Stimulated activated CD8-positive, alpha-beta memory T cell treated with anti-CD3 and anti-CD28 coated beads, Interleukin-2, amount 100 ng/mL, for 48 hours (primary cell): ENCODE results near the gene PRKAR2A.
A peak's percentile ranks its signal among the peaks of the same experiment; 100 is the strongest.
"Not testable (repeated sequence)": the region's sequence is repeated elsewhere in the genome, so short reads cannot be mapped to it uniquely, and the experiment has no call there.

Experiments used
- DNase-seq, 2 donors: peaks; one replicate each; pipeline ENCODE4 v3.0.0-alpha.2; 2020; ENCODE audit warnings: low read depth in 2 of 2

Gene PRKAR2A

DNA sequence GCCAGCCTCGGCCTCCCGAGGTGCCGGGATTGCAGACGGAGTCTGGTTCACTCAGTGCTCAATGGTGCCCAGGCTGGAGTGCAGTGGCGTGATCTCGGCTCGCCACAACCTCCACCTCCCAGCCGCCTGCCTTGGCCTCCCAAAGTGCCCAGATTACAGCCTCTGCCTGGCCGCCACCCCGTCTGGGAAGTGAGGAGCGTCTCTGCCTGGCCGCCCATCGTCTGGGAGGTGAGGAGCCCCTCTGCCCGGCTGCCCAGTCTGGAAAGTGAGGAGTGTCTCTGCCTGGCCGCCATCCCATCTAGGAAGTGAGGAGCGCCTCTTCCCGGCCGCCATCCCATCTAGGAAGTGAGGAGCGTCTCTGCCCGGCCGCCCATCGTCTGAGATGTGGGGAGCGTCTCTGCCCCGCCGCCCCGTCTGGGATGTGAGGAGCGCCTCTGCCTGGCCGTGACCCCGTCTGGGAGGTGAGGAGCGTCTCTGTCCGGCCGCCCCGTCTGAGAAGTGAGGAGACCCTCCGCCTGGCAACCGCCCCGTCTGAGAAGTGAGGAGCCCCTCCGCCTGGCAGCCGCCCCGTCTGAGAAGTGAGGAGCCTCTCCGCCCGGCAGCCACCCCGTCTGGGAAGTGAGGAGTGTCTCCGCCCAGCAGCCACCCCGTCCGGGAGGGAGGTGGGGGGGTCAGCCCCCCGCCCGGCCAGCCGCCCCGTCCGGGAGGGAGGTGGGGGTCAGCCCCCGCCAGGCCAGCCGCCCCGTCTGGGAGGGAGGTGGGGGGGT, 113.7 kb downstream of the PRKAR2A start:
- DNase-seq, result not testable (repeated sequence)

DNA sequence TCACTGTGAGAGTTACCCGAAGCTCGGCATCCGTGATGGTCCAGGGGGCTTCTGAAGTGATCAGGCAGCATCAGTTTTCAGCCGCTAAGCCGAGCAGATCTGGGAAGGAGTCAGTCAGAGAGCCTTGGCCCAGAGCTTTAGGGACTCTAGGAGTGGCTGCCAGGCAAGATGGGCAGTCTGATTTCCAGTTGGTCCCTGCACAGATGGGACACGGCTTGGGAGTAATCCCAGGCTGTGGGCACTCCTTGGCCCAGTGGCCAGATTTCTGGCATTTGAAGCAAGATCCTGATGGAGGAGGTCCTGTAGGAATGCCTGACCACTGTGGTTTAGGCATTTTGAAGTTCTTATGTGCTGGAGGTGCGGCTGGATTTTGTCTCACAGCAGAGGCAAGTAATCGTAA, 120.2 kb downstream of the PRKAR2A start:
- no peak for DNase-seq

DNA sequence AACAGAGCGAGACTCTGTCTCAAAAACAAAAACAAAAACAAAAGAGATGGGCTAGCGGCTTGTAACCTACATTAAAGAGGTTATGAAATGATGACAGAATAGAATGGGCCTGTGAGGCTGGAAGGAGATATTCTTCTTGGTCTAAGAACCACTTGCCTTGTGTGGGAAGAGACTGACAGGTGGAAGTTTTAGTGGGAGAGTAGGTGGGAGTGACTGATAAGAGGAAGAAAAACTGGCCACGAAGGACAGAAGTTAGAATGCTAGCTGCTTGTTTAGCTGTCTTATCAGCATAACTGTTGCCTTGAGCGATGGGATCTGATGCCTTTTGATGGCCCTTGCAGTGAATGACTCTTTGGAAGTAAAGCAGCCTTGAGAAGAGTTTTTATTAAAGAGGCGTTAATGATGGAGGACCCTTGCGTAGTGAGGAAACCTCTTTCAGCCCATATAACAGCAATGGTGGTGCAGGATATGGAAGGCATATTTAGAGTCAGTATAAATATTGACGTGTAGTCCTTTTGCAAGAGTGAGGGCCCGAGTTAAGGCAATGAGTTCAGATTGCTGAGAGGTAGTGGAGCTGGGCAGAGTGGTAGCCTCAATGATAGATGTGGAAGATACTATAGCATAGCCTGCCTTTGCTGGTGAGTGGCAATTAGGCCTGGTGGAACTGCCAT, 122.4 kb downstream of the PRKAR2A start:
- DNase-seq, result not testable (repeated sequence)

DNA sequence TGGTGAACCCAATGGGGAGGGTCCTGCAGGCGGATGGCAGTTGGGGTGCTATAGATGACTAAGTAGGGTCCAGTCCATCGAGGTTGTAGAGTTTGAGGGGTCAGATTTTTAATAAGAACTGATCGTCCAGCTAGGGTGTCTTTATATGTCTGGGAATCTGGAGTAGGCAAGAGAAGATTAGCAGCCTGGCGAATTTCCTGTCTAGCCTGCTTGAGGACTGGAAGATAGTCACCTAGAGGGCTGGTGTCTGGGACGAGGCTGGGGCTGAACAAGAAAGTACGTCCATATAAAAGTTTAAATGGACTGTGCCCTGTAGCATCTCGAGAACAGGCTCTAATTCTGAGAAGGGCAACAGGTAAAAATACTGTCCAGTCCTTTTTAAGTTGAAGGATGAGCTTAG, 123.9 kb downstream of the PRKAR2A start:
- no peak for DNase-seq

DNA sequence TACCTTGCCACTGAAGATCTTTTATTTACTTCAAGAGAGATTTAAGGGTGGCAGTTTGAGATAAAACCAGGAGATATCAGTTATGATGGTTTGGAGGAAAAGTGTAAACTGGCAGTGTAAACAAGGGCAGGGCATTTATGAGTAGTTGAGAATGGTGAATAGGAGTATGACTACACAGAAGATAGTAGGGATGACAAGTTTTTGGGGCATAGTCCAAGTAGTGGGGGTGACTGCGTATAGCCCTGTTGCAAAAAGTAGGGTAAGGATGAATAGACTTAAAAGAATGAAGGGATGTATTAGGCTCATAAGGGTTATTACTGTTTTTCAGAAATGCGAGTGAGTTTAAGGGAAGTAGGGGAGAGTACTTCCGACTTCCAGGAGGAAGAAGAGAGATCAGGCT, 124.4 kb downstream of the PRKAR2A start:
- DNase-seq, result not testable (repeated sequence)

DNA sequence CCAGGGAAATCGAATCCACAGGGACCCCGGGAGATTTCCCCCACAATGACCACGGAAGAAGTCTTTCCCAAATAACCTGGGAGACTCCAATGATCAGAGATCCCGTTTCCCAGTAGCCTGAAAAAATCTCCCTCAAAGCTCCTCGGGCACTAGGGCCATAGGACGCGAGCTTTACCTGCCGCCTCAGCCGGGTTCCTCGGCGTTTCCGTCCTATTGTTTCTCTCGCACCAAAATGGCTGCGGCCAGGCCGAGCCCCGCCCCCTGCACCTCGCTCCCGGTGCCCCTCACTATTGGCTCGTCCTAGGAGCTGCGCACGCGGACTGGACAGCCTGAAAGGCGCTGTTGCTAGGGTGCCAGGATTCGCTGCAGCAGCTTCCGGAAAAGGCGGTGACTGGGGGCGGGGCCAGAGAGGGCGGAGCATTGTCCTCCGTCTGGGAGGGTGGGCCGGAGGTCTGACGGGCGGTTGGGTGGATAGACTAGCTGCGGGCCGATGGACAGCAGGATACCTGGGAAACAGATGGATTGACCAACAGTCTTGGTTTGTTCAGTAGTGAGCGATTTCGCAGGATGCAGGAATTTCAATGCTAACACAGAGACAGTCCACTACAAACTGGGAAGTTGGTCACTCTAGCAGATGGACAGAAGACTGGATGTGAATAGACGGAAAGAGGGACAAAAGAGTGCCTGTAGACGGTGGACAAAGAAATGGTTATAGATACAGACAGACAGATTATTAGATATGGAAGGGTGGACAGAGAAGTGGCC, 130.5 kb downstream of the PRKAR2A start, which contains the start of gene IP6K2:
Gene IP6K2, minus strand, starts transcription at position 240 of the 765 bp plus-strand sequence. CDS start 21,930 bp downstream, outside the sequence.
- peak; percentile 99 to 100 for DNase-seq

DNA sequence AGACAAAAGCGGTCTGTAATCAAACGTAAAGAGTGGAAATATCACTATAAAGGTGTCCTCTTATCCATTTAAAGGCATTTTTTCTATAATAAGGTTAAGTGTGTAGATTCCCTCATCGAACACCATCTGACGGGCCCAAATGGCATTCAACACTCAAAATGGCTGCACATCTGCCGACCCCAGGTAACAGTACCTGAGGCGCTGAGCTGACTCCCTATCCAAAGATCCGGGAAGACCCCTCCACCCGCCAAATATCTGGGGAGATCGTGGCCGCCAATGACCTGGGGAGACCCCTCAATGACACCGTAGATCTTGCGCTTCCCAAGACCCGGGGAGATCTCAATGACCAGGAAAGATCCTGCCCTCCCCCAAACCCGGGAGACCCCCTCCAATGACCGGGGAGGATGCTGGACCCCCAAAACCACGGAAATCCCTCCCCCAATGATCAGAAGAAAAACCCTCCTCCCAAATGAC, 131.1 kb downstream of the PRKAR2A start:
- no peak for DNase-seq

DNA sequence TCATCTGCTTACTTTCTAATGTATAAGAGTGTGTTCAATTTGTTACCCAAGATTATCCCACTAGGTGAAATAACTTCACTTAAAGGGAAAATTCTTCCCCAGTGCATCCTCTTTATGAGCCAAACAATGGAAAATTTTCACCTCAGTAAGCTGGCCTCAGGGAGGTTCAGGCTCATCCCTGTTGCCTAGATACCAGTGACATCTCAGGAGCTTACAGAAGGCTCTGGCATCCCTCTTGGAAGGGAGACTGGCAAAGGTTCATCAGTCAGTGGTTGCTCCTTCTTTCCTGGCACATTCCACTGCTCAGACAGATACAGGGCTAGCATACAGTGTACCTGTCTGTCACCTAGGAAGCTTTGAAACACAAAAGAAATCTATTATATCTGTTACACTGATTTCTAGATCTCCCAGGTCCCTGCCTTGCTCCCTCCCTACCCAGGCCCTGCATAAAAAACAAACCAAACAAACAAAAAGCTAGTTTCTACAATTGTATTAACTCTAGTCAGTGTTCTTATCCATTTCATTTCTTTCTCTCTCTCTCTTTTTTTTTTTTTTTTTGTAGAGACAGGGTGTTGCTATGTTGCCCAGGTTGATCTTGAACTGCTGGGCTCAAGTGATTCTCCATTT, 132.4 kb downstream of the PRKAR2A start:
- no peak for DNase-seq

DNA sequence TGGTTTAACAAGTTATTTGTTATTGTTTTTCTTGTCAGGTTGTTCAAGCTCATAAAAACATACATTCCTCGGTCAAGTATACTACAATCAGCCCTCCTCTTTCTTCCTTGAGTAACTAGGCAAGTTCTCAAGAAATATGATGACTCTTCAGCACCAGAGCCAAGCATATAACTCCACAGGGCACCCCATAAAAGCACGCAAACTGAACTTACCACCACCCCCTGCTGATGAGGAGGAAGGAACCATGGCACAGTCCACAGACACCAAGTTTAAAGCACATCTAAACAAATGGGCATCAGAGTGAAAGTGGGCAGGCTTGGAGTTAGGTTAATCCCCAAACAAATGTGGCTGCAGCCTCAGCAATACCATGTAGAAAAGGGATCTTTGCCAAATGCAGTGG, 135.9 kb downstream of the PRKAR2A start:
- DNase-seq, result no peak

DNA sequence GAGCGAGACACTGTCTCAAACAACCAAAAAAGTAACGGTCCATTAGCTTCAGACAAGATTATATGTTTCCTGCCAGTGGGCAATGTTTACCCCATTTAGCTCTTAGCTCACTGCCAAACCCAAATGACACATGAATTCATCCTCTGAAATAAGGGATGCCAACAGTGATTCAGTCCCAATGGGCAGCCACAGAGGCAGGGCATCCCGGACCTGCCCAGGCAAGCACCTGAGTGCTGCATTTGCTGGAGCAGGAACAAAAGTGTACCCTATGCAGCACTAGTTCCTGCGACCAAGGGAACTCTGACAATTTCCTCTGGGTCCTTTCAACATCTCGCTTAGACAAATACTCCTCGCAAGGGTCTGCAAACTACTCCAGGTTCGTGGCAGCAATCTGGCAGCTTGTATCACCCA, 138.6 kb downstream of the PRKAR2A start:
- no peak for DNase-seq

DNA sequence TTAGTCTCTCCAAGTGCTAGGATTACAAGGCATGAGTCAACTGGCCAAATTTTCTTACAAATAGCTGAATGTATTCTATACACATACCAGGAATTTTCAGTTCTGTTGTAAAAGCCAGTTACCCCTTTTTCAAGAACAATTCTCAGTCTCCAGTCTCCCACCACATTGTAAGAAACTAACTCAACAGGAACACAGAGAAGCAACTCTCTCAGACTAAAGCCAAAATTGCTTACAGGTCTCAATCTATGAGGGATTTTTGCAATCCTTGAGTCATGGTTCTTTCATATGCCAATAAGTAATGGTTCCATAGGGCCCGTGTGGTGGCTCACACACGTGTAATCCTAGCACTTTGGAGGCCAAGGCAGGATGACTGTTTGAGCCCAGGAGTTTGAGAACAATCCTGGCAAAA, 139.2 kb downstream of the PRKAR2A start:
- DNase-seq, result no peak

DNA sequence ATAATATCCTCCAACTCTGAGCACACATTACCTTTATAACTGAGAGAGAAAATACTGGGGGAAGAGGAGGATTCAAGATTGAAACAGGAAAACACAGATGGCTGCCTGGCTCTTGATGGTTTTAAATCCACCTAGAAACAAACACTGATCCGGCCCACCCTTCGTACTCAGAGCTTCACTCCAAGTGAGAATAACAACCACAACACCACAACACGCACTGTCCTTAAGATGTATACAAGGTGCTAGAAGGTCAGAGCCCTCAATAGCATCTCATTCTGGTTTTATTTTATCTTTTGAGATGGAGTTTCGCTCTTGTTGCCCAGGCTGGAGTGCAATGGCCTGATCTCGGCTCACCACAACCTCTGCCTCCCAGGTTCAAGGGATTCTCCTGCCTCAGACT, 140.5 kb downstream of the PRKAR2A start:
- DNase-seq, result no peak

DNA sequence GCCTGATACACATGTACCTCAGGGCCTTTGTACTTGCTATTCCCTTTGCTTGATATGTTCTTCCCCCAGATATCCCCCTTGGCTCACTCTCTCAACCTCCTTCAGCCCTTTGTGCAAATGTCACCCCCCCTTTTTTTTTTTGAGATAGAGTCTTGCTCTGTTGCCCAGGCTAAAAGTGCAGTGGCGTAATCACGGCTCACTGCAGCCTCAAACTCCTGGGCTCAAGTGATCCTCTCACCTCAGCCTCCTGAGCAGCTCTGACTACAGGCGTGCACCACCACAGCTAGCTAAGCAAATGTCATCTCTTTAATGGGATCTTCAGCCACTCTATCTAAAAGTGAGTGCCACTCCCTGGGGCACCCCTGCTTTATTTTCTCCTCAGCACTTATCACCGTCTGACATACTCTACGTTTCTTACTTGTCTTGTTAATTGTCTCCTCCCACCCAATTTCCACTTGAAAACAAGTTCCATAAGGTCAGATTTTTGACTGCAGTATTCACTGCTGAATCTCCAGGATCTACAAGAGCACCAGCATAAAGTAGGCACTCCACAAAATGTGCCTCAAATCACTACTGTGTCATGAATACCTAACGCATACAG, 145.3 kb downstream of the PRKAR2A start:
- DNase-seq, result no peak

DNA sequence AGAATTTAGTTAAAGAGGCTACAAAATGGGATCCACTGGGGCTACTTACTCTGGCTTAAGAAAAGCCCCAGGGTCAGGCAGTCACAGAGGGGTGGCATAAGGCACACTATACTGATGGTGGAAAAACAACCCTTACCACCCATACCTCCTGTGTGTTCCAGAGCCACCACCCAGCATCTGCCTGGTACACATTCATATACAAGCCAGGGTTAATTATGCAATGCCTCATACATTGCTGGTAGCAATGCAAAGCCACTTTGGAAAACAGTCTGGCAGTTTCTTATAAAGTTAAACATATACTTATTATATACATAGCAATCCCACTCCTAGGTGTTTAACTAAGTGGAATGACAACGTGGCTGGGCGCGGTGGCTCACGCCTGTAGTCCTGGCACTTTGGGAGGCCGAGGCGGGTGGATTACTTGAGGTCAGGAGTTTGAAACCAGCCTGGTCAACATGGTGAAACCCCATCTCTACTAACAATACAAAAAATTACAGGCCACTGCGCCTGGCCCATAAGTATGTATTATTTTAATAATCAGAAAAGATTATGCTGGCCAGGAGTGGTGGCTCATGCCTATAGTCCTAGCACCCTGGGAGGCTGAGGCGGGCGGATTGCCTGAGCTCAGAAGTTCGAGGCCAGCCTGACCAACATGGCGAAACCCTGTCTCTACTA, 146.8 kb downstream of the PRKAR2A start:
- DNase-seq, result no peak

DNA sequence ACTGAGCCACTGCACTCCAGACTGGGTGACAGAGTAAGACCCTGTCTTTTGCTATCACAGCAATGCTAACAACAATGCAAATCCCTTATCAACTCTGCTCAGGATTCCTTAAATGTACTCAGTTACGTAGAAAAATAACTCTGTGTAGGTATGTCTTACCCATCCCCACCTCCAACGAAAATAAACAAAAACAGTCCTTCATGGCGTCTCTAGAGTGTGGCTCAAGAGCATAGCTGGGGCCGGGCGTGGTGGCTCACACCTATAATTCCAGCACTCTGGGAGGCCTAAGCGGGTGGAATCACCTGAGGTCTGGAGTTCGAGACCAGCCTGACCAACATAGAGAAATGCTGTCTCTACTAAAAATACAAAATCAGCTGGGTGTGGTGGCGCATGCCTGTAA, 148.8 kb downstream of the PRKAR2A start:
- DNase-seq, result no peak

DNA sequence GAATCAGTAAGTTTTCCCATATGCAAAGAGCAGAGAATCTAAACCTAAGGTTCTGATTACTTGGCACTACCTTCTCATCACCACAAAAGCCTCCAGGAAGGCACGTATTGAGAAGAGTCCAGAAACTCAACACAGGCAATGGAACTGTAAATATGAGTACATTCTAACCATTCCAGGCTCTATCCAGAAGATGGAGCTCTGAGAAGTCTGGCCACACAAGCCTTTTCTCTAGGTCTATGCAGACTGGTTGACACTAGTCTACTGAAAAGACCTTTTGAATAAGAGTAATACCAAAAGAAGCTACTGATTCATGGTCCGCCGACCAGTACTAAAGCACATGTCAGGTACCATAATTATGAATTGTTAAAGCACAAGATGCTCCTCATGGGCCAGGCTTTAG, 149.7 kb downstream of the PRKAR2A start:
- no peak for DNase-seq

DNA sequence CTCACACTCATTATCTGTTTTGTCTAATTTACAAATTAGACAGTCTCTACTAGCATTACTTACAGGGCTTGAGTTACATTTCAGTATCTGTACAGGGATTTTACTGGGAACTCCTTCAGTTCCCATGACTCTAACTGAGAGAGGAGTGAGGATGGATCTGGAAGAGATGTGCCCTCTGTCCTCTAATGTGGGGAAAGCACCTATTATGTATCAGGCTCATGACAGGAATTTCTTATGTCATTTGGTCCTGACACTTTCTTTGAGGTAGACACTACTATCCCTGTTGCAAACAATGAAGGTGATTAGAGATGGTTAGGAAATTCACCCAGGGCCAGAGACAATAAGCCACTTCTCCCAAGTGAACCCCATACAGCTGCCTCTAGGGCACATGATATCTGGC, 151.1 kb downstream of the PRKAR2A start:
- no peak for DNase-seq
